ENCODE measurements around the gene JUN. TPM values are rescaled to one million over a fixed set of nuclear protein-coding genes. Genes with fewer than 3 reads are reported as not detected.

Gene JUN
- total RNA-seq, 1 experiment from 2014 or later: 96.2 TPM

- no peaks in the 10 kb centered on the region for H3K27me3 ChIP-seq
- no peak overlapping the region for H3K27ac ChIP-seq
- no peaks in the 10 kb centered on the region for H3K36me3 ChIP-seq
Observed at GRCh38 chr1:58746182-58746581, 37.7 kb downstream of the JUN start.

GRCh38 chr1:58745666-58746065 is 38.2 kb downstream of the JUN start:
- Histone ChIP-seq H3K4me3 (no peak overlapping the region), H3K36me3 (no peaks in the 10 kb centered on the region), H3K9me3 (replicated peaks) (0 out of 2 replicates have a peak, but pooled peaks cover 7% of the 10 kb centered on the region), H3K27ac (no peak overlapping the region), H3K27me3 (no peaks in the 10 kb centered on the region), H3K4me1 (peaks cover 10% of the 10 kb centered on the region)
- no peak for DNase-seq

More at GRCh38 chr1:58746182-58746581, 37.7 kb downstream of the JUN start:
- Histone ChIP-seq H3K4me1 (peaks cover 9% of the 10 kb centered on the region), H3K4me3 (no peak overlapping the region), H3K9me3 (replicated peaks) (0 out of 2 replicates have a peak, but pooled peaks cover 7% of the 10 kb centered on the region)
- DNase-seq: no peak

- no peaks in the 10 kb centered on the region for H3K27me3 ChIP-seq
- 0 out of 2 replicates have a peak, but pooled peaks cover 7% of the 10 kb centered on the region for H3K9me3 ChIP-seq (replicated peaks)
- H3K4me3 ChIP-seq: no peak overlapping the region
- H3K36me3 ChIP-seq: no peaks in the 10 kb centered on the region
- no peak for DNase-seq
- H3K4me1 ChIP-seq: peaks cover 16% of the 10 kb centered on the region
- no peak overlapping the region for H3K27ac ChIP-seq
Observed at GRCh38 chr1:58745117-58745516, 38.7 kb downstream of the JUN start.

- no peaks in the 10 kb centered on the region for H3K9me3 ChIP-seq (replicated peaks)
- no peaks in the 10 kb centered on the region for H3K27me3 ChIP-seq
- no peak overlapping the region for H3K4me3 ChIP-seq
- no peaks in the 10 kb centered on the region for H3K36me3 ChIP-seq
- peak overlapping the region; percentile 50 for H3K27ac ChIP-seq
- DNase-seq: peak; percentile 90 to 92
- H3K4me1 ChIP-seq: peaks cover 21% of the 10 kb centered on the region
Observed at GRCh38 chr1:58741678-58742553, 41.9 kb downstream of the JUN start.

- Histone ChIP-seq H3K9me3 (replicated peaks) (no peaks in the 10 kb centered on the region), H3K27me3 (no peaks in the 10 kb centered on the region), H3K27ac (peak overlapping the region; percentile 0; the same call in 1 of the 2 replicates), H3K4me3 (no peak overlapping the region), H3K4me1 (peaks cover 21% of the 10 kb centered on the region), H3K36me3 (no peaks in the 10 kb centered on the region)
- peak; percentile 49 to 89 for DNase-seq
Observed at GRCh38 chr1:58739856-58740466, 43.9 kb downstream of the JUN start.

- Histone ChIP-seq H3K27me3 (no peaks in the 10 kb centered on the region), H3K27ac (peak overlapping the region; percentile 0; the same call in 1 of the 2 replicates), H3K4me3 (no peak overlapping the region), H3K36me3 (no peaks in the 10 kb centered on the region), H3K4me1 (peaks cover 21% of the 10 kb centered on the region), H3K9me3 (replicated peaks) (peaks cover 3% of the 10 kb centered on the region; the same call in 1 of the 2 replicates)
- DNase-seq: no peak
Observed at GRCh38 chr1:58738876-58739275, 45.0 kb downstream of the JUN start.

GRCh38 chr1:58735586-58735985 is 48.3 kb downstream of the JUN start:
- no peaks in the 10 kb centered on the region for H3K27me3 ChIP-seq
- DNase-seq: no peak
- H3K27ac ChIP-seq: no peak overlapping the region
- H3K4me1 ChIP-seq: peaks cover 10% of the 10 kb centered on the region
- H3K9me3 ChIP-seq (replicated peaks): peaks cover 3% of the 10 kb centered on the region; the same call in 1 of the 2 replicates
- no peak overlapping the region for H3K4me3 ChIP-seq
- no peaks in the 10 kb centered on the region for H3K36me3 ChIP-seq

- Histone ChIP-seq H3K4me1 (peaks cover 1% of the 10 kb centered on the region; the same call in 1 of the 2 replicates), H3K4me3 (no peak overlapping the region), H3K36me3 (no peaks in the 10 kb centered on the region), H3K27me3 (no peaks in the 10 kb centered on the region), H3K27ac (no peak overlapping the region), H3K9me3 (replicated peaks) (peaks cover 3% of the 10 kb centered on the region; the same call in 1 of the 2 replicates)
- DNase-seq: no peak
Observed at GRCh38 chr1:58734630-58735029, 49.2 kb downstream of the JUN start.

GRCh38 chr1:58732087-58732775 is 51.6 kb downstream of the JUN start:
- no peaks in the 10 kb centered on the region for H3K36me3 ChIP-seq
- DNase-seq: no peak

More at GRCh38 chr1:58732087-58732775, 51.6 kb downstream of the JUN start:
- Histone ChIP-seq H3K4me3 (no peak overlapping the region), H3K27ac (no peak overlapping the region), H3K4me1 (peaks cover 7% of the 10 kb centered on the region), H3K9me3 (replicated peaks) (peaks cover 3% of the 10 kb centered on the region; the same call in 1 of the 2 replicates), H3K27me3 (no peaks in the 10 kb centered on the region)

Other genes with a start within 250 kb of the JUN start
- 26.8 and 27.0 TPM in 2 replicates for gene OMA1, start 237.3 kb downstream of the JUN start, total RNA-seq (2014; rRNA removed; shearing (Covaris generic))
- not detected in 2 replicates for gene TACSTD2, start 206.8 kb downstream of the JUN start, total RNA-seq (2014; rRNA removed; shearing (Covaris generic))
- gene MYSM1, start 84.0 kb downstream of the JUN start, total RNA-seq (2014; rRNA removed; shearing (Covaris generic)): 30.5 and 37.3 TPM in 2 replicates

All from SJCRH30 (cell line).